ENCODE results near the gene ZNF92. TPM values are rescaled to one million over a fixed set of nuclear protein-coding genes. Genes with fewer than 3 reads are reported as not detected.
"Not testable (repeated sequence)": the region's sequence is repeated elsewhere in the genome, so short reads cannot be mapped to it uniquely, and the experiment has no call there.

ZNF92 gene
- total RNA-seq, 1 donor from 2014 or later = 19.0 TPM

DNA sequence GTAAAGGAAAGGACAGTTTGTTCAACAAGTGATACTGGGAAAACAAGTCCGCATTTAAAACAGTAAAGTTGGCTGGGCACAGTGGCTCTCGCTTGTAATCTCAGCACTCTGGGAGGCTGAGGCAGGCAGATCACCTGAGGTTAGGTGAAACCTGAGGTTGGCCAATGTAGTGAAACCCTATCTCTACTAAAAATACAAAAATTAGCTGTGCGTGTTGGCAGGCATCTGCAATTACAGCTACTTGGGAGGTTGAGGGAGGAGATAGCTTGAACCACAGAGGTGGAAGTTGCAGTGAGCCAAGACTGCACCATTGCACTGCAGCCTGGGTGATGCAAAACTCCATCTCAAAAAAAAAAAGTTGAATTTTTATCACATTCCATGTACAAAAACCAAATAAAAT is 35.7 kb downstream of the ZNF92 start:
- no peak overlapping the region for H3K4me3 Mint-ChIP-seq
- H3K9me3 Mint-ChIP-seq = peaks cover 53% of the 10 kb centered on the region
- TF ChIP-seq CTCF (IDR thresholded peaks at IDR 0.05; ENCODE audit: unreplicated experiment) = no peak
- H3K4me1 Mint-ChIP-seq = no peaks in the 10 kb centered on the region
- DNase-seq (ENCODE audit: low spot score in 2 of 2, unreplicated experiment in 2 of 2) = no peak
- peaks cover 1% of the 10 kb centered on the region for H3K36me3 Mint-ChIP-seq
- H3K27me3 Mint-ChIP-seq (ENCODE audit: low read depth) = no peaks in the 10 kb centered on the region
- no peak overlapping the region for H3K27ac Mint-ChIP-seq

DNA sequence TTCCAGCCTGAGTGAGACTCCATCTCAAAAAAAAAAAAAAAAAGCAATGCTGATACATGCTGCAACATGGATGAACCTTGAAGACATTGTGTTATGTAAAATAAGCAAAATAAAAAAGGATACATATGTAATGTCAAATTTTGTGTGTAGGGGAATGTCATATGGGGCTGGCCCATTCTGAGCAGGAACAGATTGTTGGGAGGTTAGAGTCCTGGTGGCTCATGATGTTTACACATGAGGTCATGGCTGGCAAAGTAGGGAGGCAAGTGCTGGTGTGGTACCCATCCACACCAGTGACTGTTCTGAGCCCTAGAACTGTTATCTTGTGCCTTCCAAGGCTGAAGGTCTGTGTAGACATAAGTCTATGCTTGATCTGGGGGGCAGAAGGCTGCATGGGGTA is 37.6 kb downstream of the ZNF92 start:
- Mint-ChIP-seq H3K4me1 (no peaks in the 10 kb centered on the region), H3K36me3 (no peaks in the 10 kb centered on the region), H3K27me3 (ENCODE audit: low read depth) (no peaks in the 10 kb centered on the region), H3K4me3 (no peak overlapping the region), H3K9me3 (peaks cover 49% of the 10 kb centered on the region), H3K27ac (no peak overlapping the region)
- DNase-seq (ENCODE audit: low spot score in 2 of 2, unreplicated experiment in 2 of 2) = no peak
- TF ChIP-seq CTCF (IDR thresholded peaks at IDR 0.05; ENCODE audit: unreplicated experiment) = no peak

GRCh38 chr7:65422670-65423069 is 49.0 kb downstream of the ZNF92 start:
- Mint-ChIP-seq H3K36me3 (no peaks in the 10 kb centered on the region), H3K4me1 (no peaks in the 10 kb centered on the region), H3K9me3 (peaks cover 68% of the 10 kb centered on the region), H3K4me3 (no peak overlapping the region), H3K27me3 (ENCODE audit: low read depth) (no peaks in the 10 kb centered on the region), H3K27ac (no peak overlapping the region)
- TF ChIP-seq CTCF (IDR thresholded peaks at IDR 0.05; ENCODE audit: unreplicated experiment) = no peak
- no peak for DNase-seq (ENCODE audit: low spot score in 2 of 2, unreplicated experiment in 2 of 2)

DNA sequence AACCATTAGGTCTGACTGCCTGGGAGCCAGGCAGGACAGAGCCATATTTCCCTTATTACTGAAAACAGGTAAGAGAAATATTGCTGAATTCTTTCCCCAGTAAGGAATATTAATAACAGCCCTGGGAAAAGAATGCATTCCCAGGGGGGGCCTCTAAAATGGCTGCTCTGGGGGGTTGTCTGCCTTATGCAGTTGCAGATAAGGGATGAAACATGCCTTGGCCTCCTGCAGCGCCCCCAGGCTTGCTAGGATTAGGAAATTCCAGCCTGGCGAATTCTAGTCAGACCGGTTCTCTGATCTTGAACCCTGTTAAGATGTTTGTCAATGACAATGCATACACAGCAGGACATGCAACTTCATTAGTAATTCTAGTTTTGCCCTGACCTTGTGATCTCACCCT is 49.6 kb downstream of the ZNF92 start:
- not testable (repeated sequence) for H3K36me3 Mint-ChIP-seq; DNase-seq (ENCODE audit: low spot score in 2 of 2, unreplicated experiment in 2 of 2); H3K4me1 Mint-ChIP-seq; H3K27me3 Mint-ChIP-seq (ENCODE audit: low read depth); H3K27ac Mint-ChIP-seq; H3K4me3 Mint-ChIP-seq
- peaks cover 74% of the 10 kb centered on the region for H3K9me3 Mint-ChIP-seq

DNA sequence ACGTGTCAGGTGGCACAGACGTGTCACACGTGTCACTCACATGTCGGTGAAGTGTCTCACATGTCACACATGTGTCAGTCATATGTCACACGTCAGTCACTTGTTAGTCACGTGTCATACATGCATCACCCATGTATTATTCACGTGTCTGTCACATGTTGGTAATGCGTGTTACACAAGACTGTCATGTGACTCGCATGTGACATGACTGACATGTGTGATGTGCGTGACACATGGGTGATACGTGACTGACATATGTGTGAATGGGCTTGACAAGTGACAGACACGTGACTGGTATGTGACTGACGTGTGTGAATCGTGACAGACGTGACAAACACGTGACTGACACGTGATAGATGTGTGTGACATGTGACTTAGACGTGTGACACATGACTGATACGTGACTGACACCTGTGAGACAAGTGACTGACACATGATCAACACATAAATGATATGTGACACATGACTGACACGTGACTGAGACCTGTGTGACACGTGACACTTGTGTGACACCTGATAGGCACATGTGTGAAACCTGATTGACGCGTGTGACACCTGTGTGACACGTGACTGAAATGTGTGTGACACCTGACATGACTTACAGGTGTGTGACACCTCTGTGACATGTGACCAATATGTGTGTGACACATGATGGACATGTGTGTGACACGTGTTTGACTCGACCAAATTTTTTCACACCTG is 56.1 kb downstream of the ZNF92 start:
- DNase-seq (ENCODE audit: low spot score in 2 of 2, unreplicated experiment in 2 of 2) = no peak
- no peak overlapping the region for H3K4me3 Mint-ChIP-seq
- peaks cover 63% of the 10 kb centered on the region for H3K9me3 Mint-ChIP-seq
- H3K4me1 Mint-ChIP-seq = no peaks in the 10 kb centered on the region
- TF ChIP-seq CTCF (IDR thresholded peaks at IDR 0.05; ENCODE audit: unreplicated experiment) = no peak
- H3K27me3 Mint-ChIP-seq (ENCODE audit: low read depth) = no peaks in the 10 kb centered on the region
- peaks cover 4% of the 10 kb centered on the region for H3K36me3 Mint-ChIP-seq
- no peak overlapping the region for H3K27ac Mint-ChIP-seq

- Mint-ChIP-seq H3K4me3 (no peak overlapping the region), H3K36me3 (peaks cover 4% of the 10 kb centered on the region), H3K27ac (no peak overlapping the region)
Measured at GRCh38 chr7:65430344-65431186, 56.9 kb downstream of the ZNF92 start.

More at GRCh38 chr7:65430344-65431186, 56.9 kb downstream of the ZNF92 start:
- no peaks in the 10 kb centered on the region for H3K27me3 Mint-ChIP-seq (ENCODE audit: low read depth)
- DNase-seq (ENCODE audit: low spot score in 2 of 2, unreplicated experiment in 2 of 2) = no peak
- H3K9me3 Mint-ChIP-seq = peaks cover 57% of the 10 kb centered on the region
- TF ChIP-seq CTCF (IDR thresholded peaks at IDR 0.05; ENCODE audit: unreplicated experiment) = no peak
- H3K4me1 Mint-ChIP-seq = no peaks in the 10 kb centered on the region

Data from mesothelial cell of epicardium (in vitro differentiated cells).